NB4 (cell line): ENCODE measurements around the gene ZNF644.
"Not testable (repeated sequence)": the region's sequence is repeated elsewhere in the genome, so short reads cannot be mapped to it uniquely, and the experiment has no call there.

Experiments used
- DNase-seq: peaks from one replicate; pipeline ENCODE4 v3.0.0; 2010; ENCODE audit warnings: low read depth
- H3K4me3 ChIP-seq: one replicate; pipeline ENCODE4 v1.5.1; 2011; ENCODE audit warnings: mild to moderate bottlenecking, low read depth, low read length, moderate library complexity
- MYC ChIP-seq: IDR thresholded peaks from 2 replicates; pipeline ENCODE4 v1.6.1; 2011; ENCODE audit warnings: low read depth, low read length
- POLR2A ChIP-seq: IDR thresholded peaks from 2 replicates; pipeline ENCODE4 v1.6.1; 2011; ENCODE audit warnings: mild to moderate bottlenecking; ENCODE audit not compliant: insufficient read length; ENCODE audit errors: extremely low read depth
- TF ChIP-seq, protein P1 (sequence below): IDR thresholded peaks from one replicate; pipeline ENCODE4 v1.5.1; 2012; ENCODE audit warnings: low read depth, low read length
- TF ChIP-seq, protein P2 (sequence below): IDR thresholded peaks from 2 replicates; pipeline ENCODE4 v1.6.1; 2011; ENCODE audit warnings: low read depth, low read length

The ZNF644 gene

DNA sequence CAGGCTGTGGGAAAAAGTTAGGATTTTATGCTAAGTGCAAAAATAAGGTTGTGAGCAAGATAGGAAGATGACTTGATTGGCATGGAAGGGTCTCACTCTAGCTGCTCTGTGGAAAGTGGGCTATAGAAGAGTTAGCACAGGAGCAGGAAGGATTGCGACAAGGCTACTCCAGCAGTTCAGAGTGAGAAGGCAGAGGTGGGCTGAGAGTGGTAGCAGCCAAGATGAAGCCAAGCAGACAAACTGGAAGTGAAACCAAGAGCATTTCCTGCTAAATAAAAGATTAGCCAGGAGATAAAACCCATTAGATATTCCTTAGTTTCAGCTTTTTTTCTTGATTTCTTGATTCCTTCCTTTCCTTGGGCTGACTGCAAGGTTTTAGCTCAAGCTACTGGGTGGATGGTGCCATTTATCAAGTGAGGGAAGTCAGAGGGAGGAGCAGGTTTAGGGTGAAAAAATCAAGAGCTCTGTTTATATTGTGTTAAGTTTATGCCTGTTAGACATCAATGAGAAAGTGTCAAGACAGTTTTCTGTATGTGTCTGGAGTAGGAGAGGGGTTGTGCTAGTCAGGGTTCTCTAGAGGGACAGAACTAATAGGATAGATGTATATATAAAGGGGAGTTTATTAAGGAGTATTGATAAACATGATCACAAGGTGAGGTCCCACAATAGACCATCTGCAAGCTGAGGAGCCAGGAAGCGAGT is 33.1 kb upstream of the ZNF644 start:
- peak; percentile 53 for DNase-seq
- no peak overlapping the region for H3K4me3 ChIP-seq

GRCh38 chr1:91053630-91054029 is 31.8 kb upstream of the ZNF644 start:
- TF ChIP-seq, protein P1, sequence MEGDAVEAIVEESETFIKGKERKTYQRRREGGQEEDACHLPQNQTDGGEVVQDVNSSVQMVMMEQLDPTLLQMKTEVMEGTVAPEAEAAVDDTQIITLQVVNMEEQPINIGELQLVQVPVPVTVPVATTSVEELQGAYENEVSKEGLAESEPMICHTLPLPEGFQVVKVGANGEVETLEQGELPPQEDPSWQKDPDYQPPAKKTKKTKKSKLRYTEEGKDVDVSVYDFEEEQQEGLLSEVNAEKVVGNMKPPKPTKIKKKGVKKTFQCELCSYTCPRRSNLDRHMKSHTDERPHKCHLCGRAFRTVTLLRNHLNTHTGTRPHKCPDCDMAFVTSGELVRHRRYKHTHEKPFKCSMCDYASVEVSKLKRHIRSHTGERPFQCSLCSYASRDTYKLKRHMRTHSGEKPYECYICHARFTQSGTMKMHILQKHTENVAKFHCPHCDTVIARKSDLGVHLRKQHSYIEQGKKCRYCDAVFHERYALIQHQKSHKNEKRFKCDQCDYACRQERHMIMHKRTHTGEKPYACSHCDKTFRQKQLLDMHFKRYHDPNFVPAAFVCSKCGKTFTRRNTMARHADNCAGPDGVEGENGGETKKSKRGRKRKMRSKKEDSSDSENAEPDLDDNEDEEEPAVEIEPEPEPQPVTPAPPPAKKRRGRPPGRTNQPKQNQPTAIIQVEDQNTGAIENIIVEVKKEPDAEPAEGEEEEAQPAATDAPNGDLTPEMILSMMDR = no peak
- TF ChIP-seq, protein P2, sequence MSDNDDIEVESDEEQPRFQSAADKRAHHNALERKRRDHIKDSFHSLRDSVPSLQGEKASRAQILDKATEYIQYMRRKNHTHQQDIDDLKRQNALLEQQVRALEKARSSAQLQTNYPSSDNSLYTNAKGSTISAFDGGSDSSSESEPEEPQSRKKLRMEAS = no peak
- TF ChIP-seq POLR2A (no peak), MYC (no peak)
- no peak overlapping the region for H3K4me3 ChIP-seq
- no peak for DNase-seq

More for the DNA sequence above, 33.1 kb upstream of the ZNF644 start:
- TF ChIP-seq MYC = no peak
- TF ChIP-seq POLR2A = no peak
- TF ChIP-seq, protein P2 = no peak
- TF ChIP-seq, protein P1 = no peak

DNA sequence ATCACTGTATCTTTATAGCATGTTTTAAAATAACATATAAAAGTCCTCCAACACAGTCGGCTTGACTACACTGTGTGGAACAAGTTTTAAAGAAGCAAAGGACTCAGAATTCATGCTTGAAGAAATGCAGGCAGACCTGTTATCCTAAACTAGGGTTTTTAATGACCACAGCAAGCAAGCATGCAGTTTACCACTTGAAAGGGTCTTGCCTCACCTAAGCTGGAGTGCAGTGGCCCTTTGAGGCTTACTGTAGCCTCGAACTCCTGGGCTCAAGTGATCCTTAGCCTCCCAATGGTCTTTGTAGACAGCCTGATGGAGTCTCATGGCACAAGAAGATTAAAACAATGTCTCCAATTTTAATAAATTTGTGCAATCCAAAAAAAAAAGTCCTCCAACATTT is 27.7 kb upstream of the ZNF644 start:
- H3K4me3 ChIP-seq, DNase-seq: not testable (repeated sequence)

DNA sequence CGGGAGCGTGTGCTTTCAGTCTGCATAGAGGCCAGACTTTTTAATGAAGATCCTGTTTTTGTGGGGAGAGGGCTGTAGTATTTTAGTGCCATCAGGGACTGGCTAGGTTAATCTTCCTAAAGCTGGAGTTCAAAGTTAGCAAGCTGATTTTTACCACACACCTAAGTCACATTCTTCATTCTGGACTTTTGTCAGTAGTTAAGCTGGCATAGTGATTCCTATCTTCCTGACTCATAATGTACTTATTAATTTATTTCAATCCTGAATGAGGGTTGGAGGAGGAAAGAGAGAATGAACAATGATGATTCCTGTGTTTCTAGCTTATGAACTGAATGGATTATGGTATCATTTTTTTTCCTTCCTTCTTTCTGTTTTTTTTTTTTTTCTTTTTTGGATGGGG is 24.9 kb upstream of the ZNF644 start:
- H3K4me3 ChIP-seq = no peak overlapping the region
- no peak for TF ChIP-seq POLR2A
- TF ChIP-seq, protein P1 = no peak
- TF ChIP-seq, protein P2 = no peak
- no peak for TF ChIP-seq MYC
- no peak for DNase-seq

- no peak for DNase-seq
- TF ChIP-seq, protein P1 = no peak
- TF ChIP-seq MYC (no peak), POLR2A (no peak)
- TF ChIP-seq, protein P2 = no peak
- H3K4me3 ChIP-seq = no peak overlapping the region
Measured at GRCh38 chr1:91045284-91045683, 23.4 kb upstream of the ZNF644 start.

- H3K4me3 ChIP-seq, DNase-seq: not testable (repeated sequence)
Measured at GRCh38 chr1:91044776-91045175, 22.9 kb upstream of the ZNF644 start.

DNA sequence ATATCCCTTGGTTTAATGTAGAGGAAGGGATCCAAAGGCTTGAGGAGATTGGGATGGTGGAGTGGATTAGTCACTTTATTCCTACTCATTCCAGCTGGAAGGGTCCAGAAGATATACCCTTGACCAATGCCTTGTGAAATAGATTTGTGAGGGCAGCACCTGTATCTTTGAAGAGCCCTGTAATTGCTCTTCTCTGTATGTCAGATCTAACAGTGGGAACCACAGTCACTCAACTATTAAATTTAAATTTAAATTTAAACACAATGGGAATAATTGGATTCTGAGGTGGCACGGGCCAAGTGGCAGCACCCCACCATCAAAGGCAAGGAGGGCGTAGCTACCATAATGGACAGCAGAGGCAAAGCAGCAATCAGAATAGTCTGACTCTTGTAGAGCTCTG is 20.5 kb upstream of the ZNF644 start:
- DNase-seq = not testable (repeated sequence)

More for the DNA sequence above, 20.5 kb upstream of the ZNF644 start:
- not testable (repeated sequence) for H3K4me3 ChIP-seq
